ENCODE data around the gene PCDH19.

The PCDH19 gene

GRCh38 chrX:100299559-100299958 lies 110.5 kb downstream of the PCDH19 start:
- DNase-seq (ENCODE audit: extremely low read depth in 1 of 2, low read depth in 1 of 2): no peak

GRCh38 chrX:100297728-100298127 lies 112.3 kb downstream of the PCDH19 start:
- DNase-seq (ENCODE audit: extremely low read depth in 1 of 2, low read depth in 1 of 2): no peak

GRCh38 chrX:100296183-100296753 lies 113.8 kb downstream of the PCDH19 start:
- DNase-seq (ENCODE audit: extremely low read depth in 1 of 2, low read depth in 1 of 2): no peak

GRCh38 chrX:100294965-100295364 lies 115.1 kb downstream of the PCDH19 start:
- no peak for DNase-seq (ENCODE audit: extremely low read depth in 1 of 2, low read depth in 1 of 2)

- DNase-seq (ENCODE audit: extremely low read depth in 1 of 2, low read depth in 1 of 2): no peak
These were observed 121.0 kb downstream of the PCDH19 start for GRCh38 chrX:100289066-100289558.

- no peak for DNase-seq (ENCODE audit: extremely low read depth in 1 of 2, low read depth in 1 of 2)
These were observed 132.8 kb downstream of the PCDH19 start for GRCh38 chrX:100277231-100277630.

- DNase-seq (ENCODE audit: extremely low read depth in 1 of 2, low read depth in 1 of 2): no peak
These were observed 135.2 kb downstream of the PCDH19 start for GRCh38 chrX:100274916-100275315.

- DNase-seq (ENCODE audit: extremely low read depth in 1 of 2, low read depth in 1 of 2): no peak
These were observed 144.9 kb downstream of the PCDH19 start for GRCh38 chrX:100265179-100265578.

- DNase-seq (ENCODE audit: extremely low read depth in 1 of 2, low read depth in 1 of 2): no peak
These were observed 145.9 kb downstream of the PCDH19 start for GRCh38 chrX:100264200-100264599.

- no peak for DNase-seq (ENCODE audit: extremely low read depth in 1 of 2, low read depth in 1 of 2)
These were observed 146.4 kb downstream of the PCDH19 start for GRCh38 chrX:100263650-100264049.

- no peak for DNase-seq (ENCODE audit: extremely low read depth in 1 of 2, low read depth in 1 of 2)
These were observed 161.1 kb downstream of the PCDH19 start for GRCh38 chrX:100248885-100249493.

GRCh38 chrX:100247826-100248225 lies 162.2 kb downstream of the PCDH19 start:
- no peak for DNase-seq (ENCODE audit: extremely low read depth in 1 of 2, low read depth in 1 of 2)

- DNase-seq (ENCODE audit: extremely low read depth in 1 of 2, low read depth in 1 of 2): no peak
These were observed 165.4 kb downstream of the PCDH19 start for GRCh38 chrX:100244681-100245080.
